ENCODE results near the gene HOXA5. TPM values are rescaled to one million over a fixed set of nuclear protein-coding genes. Genes with fewer than 3 reads are reported as not detected.

HOXA5 gene
- total and polyA plus RNA-seq, 10 of the 15 experiments (the other 5 are each of a cell fraction or from before 2014, with no cell fraction given) = 0.05 to 0.13 TPM; not detected in 8

DNA sequence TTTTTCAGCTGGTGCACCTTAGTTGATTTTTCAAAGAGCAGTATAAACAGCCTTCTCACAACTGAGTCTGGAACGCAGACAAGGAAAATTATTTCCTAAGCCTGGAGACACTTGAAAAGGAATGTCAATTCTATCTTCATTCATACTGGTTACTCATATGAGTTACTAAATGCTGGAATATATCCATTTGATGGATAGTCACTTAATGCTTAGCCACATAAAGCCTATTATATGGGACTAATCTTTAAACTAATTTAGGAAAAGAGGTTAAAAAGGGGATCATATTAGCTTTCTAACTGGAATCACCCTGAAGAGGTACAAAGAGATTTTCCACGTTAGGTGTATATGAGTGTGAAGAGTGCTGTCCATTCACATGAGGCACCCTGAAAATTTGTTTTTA lies 11.3 kb downstream of the HOXA5 start:
- WGBS (ENCODE audit: insufficient coverage, insufficient replicate concordance, low lambda C conversion rate, missing lambda C conversion rate) = 65% methylated on average over 2 of the region's 2 CpGs
- SMC1A ChIA-PET (ENCODE audit: uncharacterized antibody, unreplicated experiment) = interaction anchor here (1.1 to 2.1 kb wide), 3 partner anchors 10 to 51 kb away, joined by 3 to 5 read pairs (median 3); no protein-coding TSS in a partner anchor
- RAD21 ChIA-PET (ENCODE audit: unreplicated experiment) = no interaction called here
- Histone ChIP-seq H3K9me3 (replicated peaks; ENCODE audit: control insufficient read depth, insufficient read depth, low read length) (no peaks in the 10 kb centered on the region; the same call in 2 of the 3 replicates), H3K27me3 (replicated peaks in 1 of 2; ENCODE audit: control insufficient read depth in 2 of 2, insufficient read depth in 2 of 2, low read length in 1 of 2) (peaks cover 2 to 5% of the 10 kb centered on the region in 2 experiments; a peak in 3 of 4 replicates), H3K79me2 (ENCODE audit: control insufficient read depth, insufficient read depth, low read length) (no peaks in the 10 kb centered on the region), H3K27ac (ENCODE audit: control insufficient read depth, insufficient read depth) (no peak overlapping the region), H2AFZ (ENCODE audit: control insufficient read depth, low read depth, low read length) (no peak overlapping the region), H3K4me2 (ENCODE audit: control insufficient read depth, insufficient read depth) (no peak overlapping the region), H3K4me3 (no peak overlapping the region), H4K20me1 (ENCODE audit: control insufficient read depth, insufficient read depth) (no peaks in the 10 kb centered on the region), H3K36me3 (ENCODE audit: control insufficient read depth in 2 of 2, insufficient read depth in 2 of 2, low read length in 1 of 2) (no peaks in the 10 kb centered on the region), H3K4me1 (ENCODE audit: control insufficient read depth, insufficient read depth, low read length) (no peaks in the 10 kb centered on the region; the same call in 1 of the 2 replicates), H3K9ac (ENCODE audit: control insufficient read depth, insufficient read depth, low read length) (no peak overlapping the region)
- in situ Hi-C loops (cut with MboI) (no loop called here), intact Hi-C loops (cut with micrococcal nuclease; ENCODE audit: unreplicated experiment) (no loop called here)
- TF ChIP-seq NR2C2 (IDR thresholded peaks at IDR 0.05; ENCODE audit: borderline replicate concordance, control insufficient read depth, insufficient read length, low read depth) = no peak
- no peak for TF ChIP-seq CBX5 (IDR thresholded peaks at IDR 0.05; ENCODE audit: low read depth)
- no peak for TF ChIP-seq SREBF1 (IDR thresholded peaks at IDR 0.05; ENCODE audit: low read length)
- TF ChIP-seq POLR2A (IDR thresholded peaks at IDR 0.05; ENCODE audit: low read depth, low read length) = no peak
- no peak for TF ChIP-seq KAT2A (conservative IDR thresholded peaks at IDR 0.05; ENCODE audit: control insufficient read depth, low read depth, low read length)
- TF ChIP-seq RUNX3 (IDR thresholded peaks at IDR 0.05; ENCODE audit: low read length) = no peak
- TF ChIP-seq, protein P1, sequence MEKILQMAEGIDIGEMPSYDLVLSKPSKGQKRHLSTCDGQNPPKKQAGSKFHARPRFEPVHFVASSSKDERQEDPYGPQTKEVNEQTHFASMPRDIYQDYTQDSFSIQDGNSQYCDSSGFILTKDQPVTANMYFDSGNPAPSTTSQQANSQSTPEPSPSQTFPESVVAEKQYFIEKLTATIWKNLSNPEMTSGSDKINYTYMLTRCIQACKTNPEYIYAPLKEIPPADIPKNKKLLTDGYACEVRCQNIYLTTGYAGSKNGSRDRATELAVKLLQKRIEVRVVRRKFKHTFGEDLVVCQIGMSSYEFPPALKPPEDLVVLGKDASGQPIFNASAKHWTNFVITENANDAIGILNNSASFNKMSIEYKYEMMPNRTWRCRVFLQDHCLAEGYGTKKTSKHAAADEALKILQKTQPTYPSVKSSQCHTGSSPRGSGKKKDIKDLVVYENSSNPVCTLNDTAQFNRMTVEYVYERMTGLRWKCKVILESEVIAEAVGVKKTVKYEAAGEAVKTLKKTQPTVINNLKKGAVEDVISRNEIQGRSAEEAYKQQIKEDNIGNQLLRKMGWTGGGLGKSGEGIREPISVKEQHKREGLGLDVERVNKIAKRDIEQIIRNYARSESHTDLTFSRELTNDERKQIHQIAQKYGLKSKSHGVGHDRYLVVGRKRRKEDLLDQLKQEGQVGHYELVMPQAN (conservative IDR thresholded peaks at IDR 0.05) = no peak
- no peak for TF ChIP-seq BMI1 (IDR thresholded peaks at IDR 0.05; ENCODE audit: borderline replicate concordance)
- TF ChIP-seq YY1 (IDR thresholded peaks at IDR 0.05; ENCODE audit: low read depth, low read length) = no peak
- TF ChIP-seq WRNIP1 (IDR thresholded peaks at IDR 0.05; ENCODE audit: borderline replicate concordance, low read depth, low read length) = no peak
- TF ChIP-seq, protein P2, sequence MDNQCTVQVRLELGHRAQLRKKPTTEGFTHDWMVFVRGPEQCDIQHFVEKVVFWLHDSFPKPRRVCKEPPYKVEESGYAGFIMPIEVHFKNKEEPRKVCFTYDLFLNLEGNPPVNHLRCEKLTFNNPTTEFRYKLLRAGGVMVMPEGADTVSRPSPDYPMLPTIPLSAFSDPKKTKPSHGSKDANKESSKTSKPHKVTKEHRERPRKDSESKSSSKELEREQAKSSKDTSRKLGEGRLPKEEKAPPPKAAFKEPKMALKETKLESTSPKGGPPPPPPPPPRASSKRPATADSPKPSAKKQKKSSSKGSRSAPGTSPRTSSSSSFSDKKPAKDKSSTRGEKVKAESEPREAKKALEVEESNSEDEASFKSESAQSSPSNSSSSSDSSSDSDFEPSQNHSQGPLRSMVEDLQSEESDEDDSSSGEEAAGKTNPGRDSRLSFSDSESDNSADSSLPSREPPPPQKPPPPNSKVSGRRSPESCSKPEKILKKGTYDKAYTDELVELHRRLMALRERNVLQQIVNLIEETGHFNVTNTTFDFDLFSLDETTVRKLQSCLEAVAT (IDR thresholded peaks at IDR 0.05) = no peak
- TF ChIP-seq SMAD5 (IDR thresholded peaks at IDR 0.05; ENCODE audit: low read depth) = no peak
- TF ChIP-seq, protein P3, sequence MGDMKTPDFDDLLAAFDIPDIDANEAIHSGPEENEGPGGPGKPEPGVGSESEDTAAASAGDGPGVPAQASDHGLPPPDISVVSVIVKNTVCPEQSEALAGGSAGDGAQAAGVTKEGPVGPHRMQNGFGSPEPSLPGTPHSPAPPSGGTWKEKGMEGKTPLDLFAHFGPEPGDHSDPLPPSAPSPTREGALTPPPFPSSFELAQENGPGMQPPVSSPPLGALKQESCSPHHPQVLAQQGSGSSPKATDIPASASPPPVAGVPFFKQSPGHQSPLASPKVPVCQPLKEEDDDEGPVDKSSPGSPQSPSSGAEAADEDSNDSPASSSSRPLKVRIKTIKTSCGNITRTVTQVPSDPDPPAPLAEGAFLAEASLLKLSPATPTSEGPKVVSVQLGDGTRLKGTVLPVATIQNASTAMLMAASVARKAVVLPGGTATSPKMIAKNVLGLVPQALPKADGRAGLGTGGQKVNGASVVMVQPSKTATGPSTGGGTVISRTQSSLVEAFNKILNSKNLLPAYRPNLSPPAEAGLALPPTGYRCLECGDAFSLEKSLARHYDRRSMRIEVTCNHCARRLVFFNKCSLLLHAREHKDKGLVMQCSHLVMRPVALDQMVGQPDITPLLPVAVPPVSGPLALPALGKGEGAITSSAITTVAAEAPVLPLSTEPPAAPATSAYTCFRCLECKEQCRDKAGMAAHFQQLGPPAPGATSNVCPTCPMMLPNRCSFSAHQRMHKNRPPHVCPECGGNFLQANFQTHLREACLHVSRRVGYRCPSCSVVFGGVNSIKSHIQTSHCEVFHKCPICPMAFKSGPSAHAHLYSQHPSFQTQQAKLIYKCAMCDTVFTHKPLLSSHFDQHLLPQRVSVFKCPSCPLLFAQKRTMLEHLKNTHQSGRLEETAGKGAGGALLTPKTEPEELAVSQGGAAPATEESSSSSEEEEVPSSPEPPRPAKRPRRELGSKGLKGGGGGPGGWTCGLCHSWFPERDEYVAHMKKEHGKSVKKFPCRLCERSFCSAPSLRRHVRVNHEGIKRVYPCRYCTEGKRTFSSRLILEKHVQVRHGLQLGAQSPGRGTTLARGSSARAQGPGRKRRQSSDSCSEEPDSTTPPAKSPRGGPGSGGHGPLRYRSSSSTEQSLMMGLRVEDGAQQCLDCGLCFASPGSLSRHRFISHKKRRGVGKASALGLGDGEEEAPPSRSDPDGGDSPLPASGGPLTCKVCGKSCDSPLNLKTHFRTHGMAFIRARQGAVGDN (IDR thresholded peaks at IDR 0.05) = no peak
- no peak for TF ChIP-seq GABPA (IDR thresholded peaks at IDR 0.05; ENCODE audit: low read depth)
- no peak for TF ChIP-seq PML (IDR thresholded peaks at IDR 0.05; ENCODE audit: low read length)
- no peak for TF ChIP-seq MTA2 (IDR thresholded peaks at IDR 0.05; ENCODE audit: low read depth)
- BruUV-seq (replicated peaks) = no TSS peak
- no peak for DNase-seq (ENCODE audit: low read depth, low spot score)
- POLR2A ChIA-PET = no interaction called here
- ATAC-seq = no peak
- CTCF ChIA-PET = no interaction called here
- FAIRE-seq = no peak
